Measurements from ENCODE around the gene VANGL1. TPM values are rescaled to one million over a fixed set of nuclear protein-coding genes. Genes with fewer than 3 reads are reported as not detected.

The VANGL1 gene
- total RNA-seq, 1 donor from 2014 or later = 8.0 TPM

DNA sequence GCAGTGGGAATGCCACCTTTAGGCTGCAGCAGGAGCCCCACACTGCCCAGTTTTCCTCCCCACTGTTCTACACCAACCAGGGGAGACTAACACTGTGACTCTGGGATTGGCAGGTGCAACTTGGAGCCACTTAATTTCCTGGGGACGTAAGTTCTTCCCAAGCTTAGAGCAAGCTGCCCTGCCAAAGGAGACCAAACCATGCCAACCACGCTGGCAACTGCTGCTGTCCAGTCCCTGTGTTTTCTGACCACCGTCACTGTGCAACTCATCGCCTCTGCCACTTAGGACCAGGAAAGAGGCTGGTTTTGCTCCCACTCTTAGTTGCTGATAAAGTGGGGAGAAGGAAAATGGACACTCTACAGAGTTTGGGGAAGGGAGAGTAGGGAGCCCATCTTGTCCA is 50.5 kb downstream of the VANGL1 start:
- Histone ChIP-seq H3K4me3 (no peak overlapping the region), H3K27me3 (no peaks in the 10 kb centered on the region), H3K27ac (no peak overlapping the region), H3K9me3 (no peaks in the 10 kb centered on the region), H3K4me1 (no peaks in the 10 kb centered on the region), H3K36me3 (peaks cover 18 to 34% of the 10 kb centered on the region in 2 donors)
- TF ChIP-seq, protein P1, sequence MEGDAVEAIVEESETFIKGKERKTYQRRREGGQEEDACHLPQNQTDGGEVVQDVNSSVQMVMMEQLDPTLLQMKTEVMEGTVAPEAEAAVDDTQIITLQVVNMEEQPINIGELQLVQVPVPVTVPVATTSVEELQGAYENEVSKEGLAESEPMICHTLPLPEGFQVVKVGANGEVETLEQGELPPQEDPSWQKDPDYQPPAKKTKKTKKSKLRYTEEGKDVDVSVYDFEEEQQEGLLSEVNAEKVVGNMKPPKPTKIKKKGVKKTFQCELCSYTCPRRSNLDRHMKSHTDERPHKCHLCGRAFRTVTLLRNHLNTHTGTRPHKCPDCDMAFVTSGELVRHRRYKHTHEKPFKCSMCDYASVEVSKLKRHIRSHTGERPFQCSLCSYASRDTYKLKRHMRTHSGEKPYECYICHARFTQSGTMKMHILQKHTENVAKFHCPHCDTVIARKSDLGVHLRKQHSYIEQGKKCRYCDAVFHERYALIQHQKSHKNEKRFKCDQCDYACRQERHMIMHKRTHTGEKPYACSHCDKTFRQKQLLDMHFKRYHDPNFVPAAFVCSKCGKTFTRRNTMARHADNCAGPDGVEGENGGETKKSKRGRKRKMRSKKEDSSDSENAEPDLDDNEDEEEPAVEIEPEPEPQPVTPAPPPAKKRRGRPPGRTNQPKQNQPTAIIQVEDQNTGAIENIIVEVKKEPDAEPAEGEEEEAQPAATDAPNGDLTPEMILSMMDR (IDR thresholded peaks at IDR 0.05) = no peak
- DNase-seq (ENCODE audit: low spot score in 2 of 2) = no peak
- intact Hi-C loops (cut with DNase I) = no loop called here

- no peak for DNase-seq (ENCODE audit: low spot score in 2 of 2)
- Histone ChIP-seq H3K9me3 (no peaks in the 10 kb centered on the region), H3K4me1 (no peaks in the 10 kb centered on the region), H3K27ac (no peak overlapping the region), H3K36me3 (peaks cover 16 to 26% of the 10 kb centered on the region in 2 donors), H3K4me3 (no peak overlapping the region), H3K27me3 (no peaks in the 10 kb centered on the region)
- TF ChIP-seq, protein P1 (IDR thresholded peaks at IDR 0.05) = no peak
- intact Hi-C loops (cut with DNase I) = no loop called here
Measured at GRCh38 chr1:115694805-115695204, 53.0 kb downstream of the VANGL1 start.

GRCh38 chr1:115697619-115698018 is 55.8 kb downstream of the VANGL1 start:
- TF ChIP-seq, protein P1 (IDR thresholded peaks at IDR 0.05) = no peak
- H3K4me1 ChIP-seq = no peaks in the 10 kb centered on the region
- H3K9me3 ChIP-seq = no peaks in the 10 kb centered on the region
- peaks cover 0 to 2% of the 10 kb centered on the region in 2 donors for H3K36me3 ChIP-seq
- DNase-seq (ENCODE audit: low spot score in 2 of 2) = no peak
- no peaks in the 10 kb centered on the region for H3K27me3 ChIP-seq
- no peak overlapping the region for H3K4me3 ChIP-seq
- H3K27ac ChIP-seq = no peak overlapping the region
- intact Hi-C loops (cut with DNase I) = no loop called here

GRCh38 chr1:115701090-115701489 is 59.3 kb downstream of the VANGL1 start:
- H3K36me3 ChIP-seq = no peaks in the 10 kb centered on the region
- no peak overlapping the region for H3K4me3 ChIP-seq
- no peaks in the 10 kb centered on the region for H3K27me3 ChIP-seq
- intact Hi-C loops (cut with DNase I) = no loop called here
- H3K9me3 ChIP-seq = no peaks in the 10 kb centered on the region
- TF ChIP-seq, protein P1 (IDR thresholded peaks at IDR 0.05) = no peak
- H3K4me1 ChIP-seq = no peaks in the 10 kb centered on the region
- no peak overlapping the region for H3K27ac ChIP-seq
- DNase-seq (ENCODE audit: low spot score in 2 of 2) = no peak

DNA sequence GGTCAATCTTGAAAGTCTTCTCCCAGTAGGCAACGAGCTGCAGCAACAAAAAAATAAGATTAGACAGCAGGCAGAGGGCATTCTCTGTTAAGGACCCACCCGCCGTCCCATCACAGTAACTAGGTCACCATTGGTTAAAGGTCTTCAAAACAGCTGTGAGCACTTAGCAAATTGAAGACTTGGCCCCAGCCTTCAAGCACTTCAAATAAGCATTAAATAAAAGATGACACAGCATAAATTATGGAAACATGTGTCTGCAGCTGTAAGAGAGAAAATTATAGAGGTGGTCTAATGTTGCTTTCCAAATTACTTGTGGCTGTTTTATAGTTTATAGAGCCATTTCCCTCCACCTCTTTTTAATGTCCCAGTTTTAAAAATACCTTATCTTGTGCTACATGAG is 61.2 kb downstream of the VANGL1 start:
- no peaks in the 10 kb centered on the region for H3K36me3 ChIP-seq
- intact Hi-C loops (cut with DNase I) = no loop called here

More for the DNA sequence above, 61.2 kb downstream of the VANGL1 start:
- no peak for DNase-seq (ENCODE audit: low spot score in 2 of 2)
- Histone ChIP-seq H3K27ac (no peak overlapping the region), H3K9me3 (no peaks in the 10 kb centered on the region), H3K27me3 (no peaks in the 10 kb centered on the region), H3K4me1 (peaks cover 0 to 2% of the 10 kb centered on the region in 2 donors), H3K4me3 (no peak overlapping the region)
- TF ChIP-seq, protein P1 (IDR thresholded peaks at IDR 0.05) = no peak

Data from ascending aorta (tissue), 2 donors.